H9 (cell line): ENCODE data around the gene ARHGAP45. TPM values are rescaled to one million over a fixed set of nuclear protein-coding genes. Genes with fewer than 3 reads are reported as not detected.

Source experiments
- DNase-seq: peaks from one replicate; pipeline ENCODE4 v3.0.0-alpha.2; 2017
- H2AFZ ChIP-seq: one replicate; pipeline ENCODE4 v1.6.1; 2013; ENCODE audit warnings: mild to moderate bottlenecking, low read length, control low read depth, moderate library complexity
- H2AK5ac ChIP-seq: 2 replicates; pipeline ENCODE4 v1.6.1; 2013; ENCODE audit warnings: low read length, control low read depth, mixed read lengths; ENCODE audit not compliant: insufficient read length
- H2BK120ac ChIP-seq: one replicate; pipeline ENCODE4 v1.6.1; 2013; ENCODE audit warnings: low read depth, mild to moderate bottlenecking, low read length, control low read depth, inconsistent platforms; ENCODE audit not compliant: poor library complexity, severe bottlenecking
- H2BK12ac ChIP-seq: 2 replicates; pipeline ENCODE4 v1.6.1; 2013; ENCODE audit warnings: low read length, control low read depth, mixed read lengths, low read depth; ENCODE audit not compliant: insufficient read length
- H2BK15ac ChIP-seq: 2 replicates; pipeline ENCODE4 v1.6.1; 2013; ENCODE audit warnings: low read depth, low read length, control low read depth
- H2BK20ac ChIP-seq: one replicate; pipeline ENCODE4 v1.6.1; 2013; ENCODE audit warnings: low read depth, mild to moderate bottlenecking, low read length, control low read depth, inconsistent platforms; ENCODE audit not compliant: poor library complexity, severe bottlenecking
- H2BK5ac ChIP-seq: 2 replicates; pipeline ENCODE4 v1.6.1; 2013; ENCODE audit warnings: low read length, control low read depth, mixed read lengths; ENCODE audit not compliant: insufficient read length
- H3K14ac ChIP-seq: 2 replicates; pipeline ENCODE4 v1.6.1; 2013; ENCODE audit warnings: low read length, control low read depth; ENCODE audit not compliant: insufficient read depth
- H3K18ac ChIP-seq: 2 replicates; pipeline ENCODE4 v1.6.1; 2013; ENCODE audit warnings: low read depth, mild to moderate bottlenecking, mixed read lengths, low read length, control low read depth; ENCODE audit not compliant: insufficient read length
- H3K23ac ChIP-seq: 2 replicates; pipeline ENCODE4 v1.6.1; 2013; ENCODE audit warnings: low read length, control low read depth, mixed read lengths, low read depth; ENCODE audit not compliant: insufficient read length
- H3K23me2 ChIP-seq: 2 replicates; pipeline ENCODE4 v1.6.1; 2013; ENCODE audit warnings: low read depth, mild to moderate bottlenecking, mixed read lengths, low read length, control low read depth; ENCODE audit not compliant: insufficient read length, poor library complexity, severe bottlenecking
- H3K27ac ChIP-seq: 2 replicates; pipeline ENCODE4 v1.5.1; 2013; ENCODE audit warnings: low read length, control low read depth, mixed read lengths, low read depth; ENCODE audit not compliant: insufficient read length
- H3K27me3 ChIP-seq: 2 replicates; pipeline ENCODE4 v1.6.1; 2013; ENCODE audit warnings: low read length, control low read depth, inconsistent platforms; ENCODE audit not compliant: insufficient read depth
- H3K4ac ChIP-seq: 2 replicates; pipeline ENCODE4 v1.6.1; 2013; ENCODE audit warnings: low read depth, mild to moderate bottlenecking, control low read depth, inconsistent platforms, low read length, moderate library complexity
- H3K4me1 ChIP-seq: 2 replicates; pipeline ENCODE4 v1.6.1; 2013; ENCODE audit warnings: low read length, control low read depth, inconsistent platforms; ENCODE audit not compliant: insufficient read depth
- H3K4me2 ChIP-seq: 2 replicates; pipeline ENCODE4 v1.6.1; 2013; ENCODE audit warnings: low read length, control low read depth, mixed read lengths; ENCODE audit not compliant: insufficient read length, insufficient read depth
- H3K56ac ChIP-seq: 2 replicates; pipeline ENCODE4 v1.6.1; 2013; ENCODE audit warnings: low read depth, mild to moderate bottlenecking, mixed read lengths, low read length, control low read depth; ENCODE audit not compliant: insufficient read length
- H3K79me1 ChIP-seq: 2 replicates; pipeline ENCODE4 v1.6.1; 2013; ENCODE audit warnings: low read depth, mild to moderate bottlenecking, moderate library complexity, low read length, control low read depth, inconsistent platforms; ENCODE audit not compliant: insufficient read depth, poor library complexity, severe bottlenecking
- H3K79me2 ChIP-seq: 2 replicates; pipeline ENCODE4 v1.6.1; 2013; ENCODE audit warnings: low read length, control low read depth, inconsistent platforms; ENCODE audit not compliant: insufficient read depth
- H3K9ac ChIP-seq: 2 replicates; pipeline ENCODE4 v1.6.1; 2013; ENCODE audit warnings: low read length, control low read depth, mixed read lengths; ENCODE audit not compliant: insufficient read length; ENCODE audit errors: extremely low read depth
- H3K9me3 ChIP-seq: one replicate; pipeline ENCODE4 v1.6.1; 2013; ENCODE audit warnings: low read depth, low read length, inconsistent platforms; ENCODE audit not compliant: control insufficient read depth
- H3T11ph ChIP-seq: one replicate; pipeline ENCODE4 v1.6.1; 2013; ENCODE audit warnings: mild to moderate bottlenecking, low read length, control low read depth, inconsistent platforms
- H4K20me1 ChIP-seq: one replicate; pipeline ENCODE4 v1.6.1; 2013; ENCODE audit not compliant: control insufficient read depth, insufficient read length, insufficient read depth
- H4K5ac ChIP-seq: 2 replicates; pipeline ENCODE4 v1.6.1; 2013; ENCODE audit warnings: low read depth, mild to moderate bottlenecking, mixed read lengths, low read length, control low read depth; ENCODE audit not compliant: insufficient read length
- H4K8ac ChIP-seq: replicated peaks from 2 replicates; pipeline ENCODE4 v1.6.1; 2013; ENCODE audit warnings: low read length, control low read depth, mixed read lengths, low read depth; ENCODE audit not compliant: insufficient read length
- H4K91ac ChIP-seq: 2 replicates; pipeline ENCODE4 v1.6.1; 2013; ENCODE audit warnings: low read depth, mild to moderate bottlenecking, moderate library complexity, mixed read lengths, low read length, control low read depth; ENCODE audit not compliant: insufficient read length
- H3K27ac Mint-ChIP-seq, 3 experiments: 2 replicates in 2 of 3; 3 replicates in 1 of 3; pipeline ENCODE4 v1.8.0; 2020 to 2021; ENCODE audit warnings: mixed read lengths in 3 of 3, mild to moderate bottlenecking in 1 of 3, moderate library complexity in 1 of 3
- H3K27me3 Mint-ChIP-seq: 2 replicates; pipeline ENCODE4 v1.8.0; 2021; ENCODE audit warnings: low read depth, mild to moderate bottlenecking, moderate library complexity, mixed read lengths
- H3K36me3 Mint-ChIP-seq, 3 experiments: 2 replicates in 2 of 3; 3 replicates in 1 of 3; pipeline ENCODE4 v1.8.0; 2020 to 2021; ENCODE audit warnings: low read depth in 3 of 3, mixed read lengths in 3 of 3; ENCODE audit not compliant: insufficient read depth in 1 of 3
- H3K4me1 Mint-ChIP-seq, 2 experiments: 2 replicates each; pipeline ENCODE4 v1.8.0; 2020; ENCODE audit warnings: mixed read lengths in 2 of 2
- H3K4me3 Mint-ChIP-seq, 2 experiments: 2 replicates in 1 of 2; 3 replicates in 1 of 2; pipeline ENCODE4 v1.8.0; 2020 to 2021; ENCODE audit warnings: mild to moderate bottlenecking in 2 of 2, mixed read lengths in 2 of 2, moderate library complexity in 1 of 2
- H3K9me3 Mint-ChIP-seq, 2 experiments: 2 replicates in 1 of 2; 3 replicates in 1 of 2; pipeline ENCODE4 v1.8.0; 2020; ENCODE audit warnings: mild to moderate bottlenecking in 2 of 2, mixed read lengths in 2 of 2, moderate library complexity in 1 of 2
- CTCF ChIP-seq: fragments of 200-600 bp; sonication (generic); conservative IDR thresholded peaks from 3 replicates; pipeline ENCODE4 v1.8.0; 2021; ENCODE audit warnings: antibody characterized with exemption, mild to moderate bottlenecking
- WGBS: extraction: QIAGEN DNeasy Blood & Tissue Kit; methylation state at CpG from one replicate; pipeline ENCODE4 v1.1.7; 2013; ENCODE audit warnings: missing lambda C conversion rate, low lambda C conversion rate, mixed read lengths; ENCODE audit not compliant: insufficient read length; ENCODE audit errors: extremely low coverage; 5-methylcytosine and 5-hydroxymethylcytosine counted together
- total RNA-seq: library from RNA; stranded (reverse); gene quantifications from 2 replicates; pipeline ENCODE4 v1.2.1, GENCODE V29; 2021

The ARHGAP45 gene
- total RNA-seq, 1 experiment from 2014 or later: 39.8 TPM

- Histone ChIP-seq H2BK15ac (no peak overlapping the region), H3K9me3 (no peaks in the 10 kb centered on the region), H3K79me1 (no peaks in the 10 kb centered on the region), H4K20me1 (no peaks in the 10 kb centered on the region), H3K14ac (no peak overlapping the region), H2BK20ac (no peak overlapping the region), H2AFZ (no peak overlapping the region), H3K27me3 (no peaks in the 10 kb centered on the region), H3K23me2 (peaks cover 9% of the 10 kb centered on the region), H3K56ac (no peak overlapping the region), H3K27ac (no peak overlapping the region), H3K4me1 (no peaks in the 10 kb centered on the region), H2BK12ac (no peak overlapping the region), H3K79me2 (no peaks in the 10 kb centered on the region), H3K4ac (no peak overlapping the region), H4K8ac (no peak overlapping the region), H3K18ac (no peak overlapping the region), H4K5ac (no peak overlapping the region), H2BK120ac (no peak overlapping the region), H3T11ph (no peak overlapping the region), H2BK5ac (no peak overlapping the region), H3K9ac (no peak overlapping the region), H4K91ac (no peak overlapping the region), H3K4me2 (no peak overlapping the region), H3K23ac (no peak overlapping the region), H2AK5ac (no peak overlapping the region)
- no peaks in the 10 kb centered on the region for H3K9me3 Mint-ChIP-seq
- TF ChIP-seq CTCF: no peak
- H3K27ac Mint-ChIP-seq: peak overlapping the region in 2 of 3 experiments; percentile 17 to 79; a peak in 3 of 7 replicates
- no CpG with 5 or more reads among the region's 22 CpGs for WGBS
- H3K36me3 Mint-ChIP-seq: peaks cover 30 to 53% (median 47%) of the 10 kb centered on the region in 3 experiments
- peaks cover 13 to 25% of the 10 kb centered on the region in 2 experiments for H3K4me1 Mint-ChIP-seq
- H3K4me3 Mint-ChIP-seq: no peak overlapping the region; a peak in 2 of 5 replicates
- DNase-seq: no peak
- peaks cover 3% of the 10 kb centered on the region; the same call in 1 of the 2 replicates for H3K27me3 Mint-ChIP-seq
Observed at GRCh38 chr19:1037621-1038064, 29.3 kb upstream of the ARHGAP45 start.
